HepG2 (cell line): ENCODE results near the gene LMAN2. TPM values are rescaled to one million over a fixed set of nuclear protein-coding genes. Genes with fewer than 3 reads are reported as not detected.
A peak's percentile ranks its signal among the peaks of the same experiment; 100 is the strongest.

Source experiments
- ATF1 ChIP-seq: IDR thresholded peaks from 2 replicates; pipeline ENCODE4 v1.6.1; 2016; ENCODE audit warnings: mild to moderate bottlenecking, control low read depth
- FLYWCH1 ChIP-seq: sonication (generic); formaldehyde crosslinking; IDR thresholded peaks from 2 replicates; pipeline ENCODE4 v1.8.1; 2023; ENCODE audit warnings: mild to moderate bottlenecking, missing genetic modification reagents
- GABPA ChIP-seq, 2 experiments: IDR thresholded peaks; 2 replicates each; pipeline ENCODE4 v1.6.1; 2011 to 2016; ENCODE audit warnings: low read depth in 2 of 2, low read length in 1 of 2, missing biosample characterization in 1 of 2, missing genetic modification characterization in 1 of 2
- KAT7 ChIP-seq: IDR thresholded peaks from 2 replicates; pipeline ENCODE4 v1.6.1; 2018; ENCODE audit warnings: borderline replicate concordance, missing compliant biosample characterization
- KMT2A ChIP-seq: sonication (generic); formaldehyde crosslinking; IDR thresholded peaks from 2 replicates; pipeline ENCODE4 v1.4.0; 2020; ENCODE audit warnings: missing genetic modification reagents
- NR2F2 ChIP-seq: IDR thresholded peaks from 2 replicates; pipeline ENCODE4 v1.6.1; 2012; ENCODE audit warnings: low read depth, inconsistent platforms, borderline replicate concordance
- RARA ChIP-seq: IDR thresholded peaks from 2 replicates; pipeline ENCODE4 v1.6.1; 2016; ENCODE audit warnings: missing genetic modification reagents, missing compliant biosample characterization
- RBFOX2 ChIP-seq: fragments of 200-400 bp; formaldehyde crosslinking; IDR thresholded peaks from 2 replicates; pipeline ENCODE4 v1.6.1; 2017; ENCODE audit warnings: low read depth, mild to moderate bottlenecking, low read length
- TAF1 ChIP-seq: sonication (generic); formaldehyde crosslinking; IDR thresholded peaks from 2 replicates; pipeline ENCODE4 v1.4.0; 2020; ENCODE audit warnings: missing genetic modification reagents
- YY1 ChIP-seq: IDR thresholded peaks from 2 replicates; pipeline ENCODE4 v1.6.1; 2011; ENCODE audit warnings: low read length, low read depth, moderate library complexity, mild to moderate bottlenecking; ENCODE audit not compliant: insufficient read depth, insufficient replicate concordance
- ZBTB14 ChIP-seq: sonication (generic); formaldehyde crosslinking; IDR thresholded peaks from 2 replicates; pipeline ENCODE4 v1.4.0; 2020; ENCODE audit warnings: missing genetic modification reagents
- ZBTB21 ChIP-seq: sonication (generic); formaldehyde crosslinking; IDR thresholded peaks from 2 replicates; pipeline ENCODE4 v1.4.0; 2020; ENCODE audit warnings: missing genetic modification reagents
- ZNF296 ChIP-seq: sonication (generic); formaldehyde crosslinking; conservative IDR thresholded peaks from 2 replicates; pipeline ENCODE4 v1.5.0; 2020; ENCODE audit warnings: mild to moderate bottlenecking, missing genetic modification reagents
- ZNF629 ChIP-seq: sonication (generic); formaldehyde crosslinking; conservative IDR thresholded peaks from 2 replicates; pipeline ENCODE4 v1.5.0; 2020; ENCODE audit warnings: missing genetic modification reagents
- ZNF724P ChIP-seq: sonication (generic); formaldehyde crosslinking; IDR thresholded peaks from 2 replicates; pipeline ENCODE4 v1.8.0; 2022; ENCODE audit warnings: missing genetic modification reagents, borderline replicate concordance
- ZNF768 ChIP-seq: sonication (generic); formaldehyde crosslinking; IDR thresholded peaks from 2 replicates; pipeline ENCODE4 v1.4.0; 2020; ENCODE audit warnings: missing genetic modification reagents
- ZNF775 ChIP-seq: sonication (generic); formaldehyde crosslinking; IDR thresholded peaks from 2 replicates; pipeline ENCODE4 v1.4.0; 2020; ENCODE audit warnings: missing genetic modification reagents, mild to moderate bottlenecking, moderate library complexity, borderline replicate concordance
- polyA plus RNA-seq, 8 experiments: library from polyadenylated mRNA; depleted of rRNA in 3 of 8; stranded (reverse) in 7 of 8; unstranded in 1 of 8; fragments of >200 nt; fragmentation: Illumina TruSeq in 4 of 8; extraction: Trizol in 4 of 8; gene quantifications; 2 replicates each; pipeline versions ENCODE4 v1.2.1 to v1.2.3, GENCODE V29; 2011 to 2016; ENCODE audit warnings: low read depth in 4 of 8, missing spikeins in 1 of 8, mixed read lengths in 1 of 8; ENCODE audit not compliant: insufficient read depth in 1 of 8
- total RNA-seq, 5 experiments: library from RNA; depleted of rRNA; stranded (reverse); fragments of >200 nt; fragmentation: Illumina TruSeq; extraction: Trizol; gene quantifications; 2 replicates each; pipeline ENCODE4 v1.2.3, GENCODE V29; 2016; ENCODE audit warnings: low read depth in 1 of 5
- TF ChIP-seq, protein P1 (sequence below): IDR thresholded peaks from 2 replicates; pipeline ENCODE4 v1.6.1; 2012; ENCODE audit warnings: low read depth, low read length, improper control_type of control experiment
- TF ChIP-seq, protein P2 (sequence below): IDR thresholded peaks from 2 replicates; pipeline ENCODE4 v1.6.1; 2018; ENCODE audit warnings: missing genetic modification reagents, mild to moderate bottlenecking, missing compliant biosample characterization
- TF ChIP-seq, protein P3 (sequence below): sonication (generic); formaldehyde crosslinking; IDR thresholded peaks from 2 replicates; pipeline ENCODE4 v1.4.0; 2020; ENCODE audit warnings: missing genetic modification reagents, borderline replicate concordance

LMAN2 gene
- total and polyA plus RNA-seq, 2 of the 13 experiments (the other 11 are each of a cell fraction or from before 2014, with no cell fraction given): 191 to 197 TPM

DNA sequence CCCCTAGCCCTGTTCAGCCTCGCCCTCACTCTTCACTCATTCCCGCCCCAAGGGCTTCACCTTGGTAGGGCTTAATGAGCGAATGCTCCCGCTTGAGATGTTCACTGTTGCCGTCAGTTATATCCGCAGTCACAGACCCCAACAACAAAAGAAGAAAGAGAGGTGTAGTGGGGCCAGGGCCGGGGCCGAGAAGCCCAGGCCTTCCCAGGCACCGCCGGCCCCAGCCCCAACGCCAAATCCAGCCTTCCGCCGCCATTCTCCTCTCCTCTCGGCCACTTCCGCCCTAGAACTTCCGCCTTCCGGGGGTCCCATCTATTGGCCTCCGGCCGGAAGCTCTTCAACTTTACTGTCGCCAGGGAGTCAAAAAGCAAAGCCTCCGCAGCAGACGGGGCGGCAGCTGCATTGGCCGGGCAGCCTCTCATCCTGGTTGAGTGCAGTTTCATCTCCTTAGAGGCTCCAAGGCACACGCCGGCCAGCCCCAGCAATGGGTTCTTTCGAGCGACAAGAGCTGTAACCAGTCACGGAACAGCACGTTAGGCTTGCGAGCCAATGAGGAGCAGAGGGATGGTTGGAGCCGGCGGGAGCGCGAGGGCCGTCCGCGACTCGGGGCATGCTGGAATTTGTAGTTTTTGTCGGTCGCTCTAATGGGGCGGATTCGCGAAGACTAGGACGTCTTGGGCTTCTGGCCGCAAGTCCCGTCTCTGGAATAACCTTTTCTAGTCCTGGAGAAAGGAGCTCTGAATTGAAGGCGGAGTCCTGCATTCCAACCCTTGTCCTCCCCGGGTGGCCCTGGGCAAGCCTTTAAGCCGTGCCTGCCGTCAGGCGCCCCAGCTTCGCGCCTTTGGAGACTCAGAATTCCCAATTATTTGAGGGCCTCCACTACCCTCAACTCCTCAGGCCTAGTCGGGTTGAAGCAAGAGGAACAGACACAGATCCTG lies at the start of gene LMAN2 (continued):
- TF ChIP-seq FLYWCH1 (CRISPR knock-in tag): no peak
- TF ChIP-seq ATF1 (CRISPR knock-in tag): peak; percentile 82
- TF ChIP-seq KMT2A (CRISPR knock-in tag): peak; percentile 89
- 0 out of 2 replicates have a peak, but pooled peaks have one; percentile 52 for TF ChIP-seq ZBTB14 (CRISPR knock-in tag)
- TF ChIP-seq, protein P1, sequence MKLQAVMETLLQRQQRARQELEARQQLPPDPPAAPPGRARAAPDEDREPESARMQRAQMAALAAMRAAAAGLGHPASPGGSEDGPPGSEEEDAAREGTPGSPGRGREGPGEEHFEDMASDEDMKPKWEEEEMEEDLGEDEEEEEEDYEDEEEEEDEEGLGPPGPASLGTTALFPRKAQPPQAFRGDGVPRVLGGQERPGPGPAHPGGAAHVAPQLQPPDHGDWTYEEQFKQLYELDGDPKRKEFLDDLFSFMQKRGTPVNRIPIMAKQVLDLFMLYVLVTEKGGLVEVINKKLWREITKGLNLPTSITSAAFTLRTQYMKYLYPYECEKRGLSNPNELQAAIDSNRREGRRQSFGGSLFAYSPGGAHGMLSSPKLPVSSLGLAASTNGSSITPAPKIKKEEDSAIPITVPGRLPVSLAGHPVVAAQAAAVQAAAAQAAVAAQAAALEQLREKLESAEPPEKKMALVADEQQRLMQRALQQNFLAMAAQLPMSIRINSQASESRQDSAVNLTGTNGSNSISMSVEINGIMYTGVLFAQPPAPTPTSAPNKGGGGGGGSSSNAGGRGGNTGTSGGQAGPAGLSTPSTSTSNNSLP: 0 out of 2 replicates have a peak, but pooled peaks have one; percentile 10
- 0 out of 2 replicates have a peak, but pooled peaks have one; percentile 21 for TF ChIP-seq NR2F2
- 0 out of 2 replicates have a peak, but pooled peaks have one; percentile 14 for TF ChIP-seq RARA
- TF ChIP-seq ZNF775 (CRISPR knock-in tag): no peak
- TF ChIP-seq RBFOX2: peak; percentile 75
- TF ChIP-seq, protein P2, sequence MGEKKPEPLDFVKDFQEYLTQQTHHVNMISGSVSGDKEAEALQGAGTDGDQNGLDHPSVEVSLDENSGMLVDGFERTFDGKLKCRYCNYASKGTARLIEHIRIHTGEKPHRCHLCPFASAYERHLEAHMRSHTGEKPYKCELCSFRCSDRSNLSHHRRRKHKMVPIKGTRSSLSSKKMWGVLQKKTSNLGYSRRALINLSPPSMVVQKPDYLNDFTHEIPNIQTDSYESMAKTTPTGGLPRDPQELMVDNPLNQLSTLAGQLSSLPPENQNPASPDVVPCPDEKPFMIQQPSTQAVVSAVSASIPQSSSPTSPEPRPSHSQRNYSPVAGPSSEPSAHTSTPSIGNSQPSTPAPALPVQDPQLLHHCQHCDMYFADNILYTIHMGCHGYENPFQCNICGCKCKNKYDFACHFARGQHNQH (CRISPR knock-in tag): peak; percentile 88; the same call in 1 of the 2 replicates
- TF ChIP-seq ZBTB21 (CRISPR knock-in tag): 0 out of 2 replicates have a peak, but pooled peaks have one; percentile 31
- TF ChIP-seq ZNF629: peak; percentile 17
- peak; percentile 95 for TF ChIP-seq YY1
- peak; percentile 76; the same call in 1 of the 2 replicates for TF ChIP-seq KAT7
- peak; percentile 77 for TF ChIP-seq GABPA (IDR thresholded peaks at IDR 0.05; ENCODE audit: low read depth, low read length)
- TF ChIP-seq GABPA (CRISPR knock-in tag; IDR thresholded peaks at IDR 0.05; ENCODE audit: low read depth): peak; percentile 98
- no peak for TF ChIP-seq ZNF296 (CRISPR knock-in tag)
- TF ChIP-seq, protein P3, sequence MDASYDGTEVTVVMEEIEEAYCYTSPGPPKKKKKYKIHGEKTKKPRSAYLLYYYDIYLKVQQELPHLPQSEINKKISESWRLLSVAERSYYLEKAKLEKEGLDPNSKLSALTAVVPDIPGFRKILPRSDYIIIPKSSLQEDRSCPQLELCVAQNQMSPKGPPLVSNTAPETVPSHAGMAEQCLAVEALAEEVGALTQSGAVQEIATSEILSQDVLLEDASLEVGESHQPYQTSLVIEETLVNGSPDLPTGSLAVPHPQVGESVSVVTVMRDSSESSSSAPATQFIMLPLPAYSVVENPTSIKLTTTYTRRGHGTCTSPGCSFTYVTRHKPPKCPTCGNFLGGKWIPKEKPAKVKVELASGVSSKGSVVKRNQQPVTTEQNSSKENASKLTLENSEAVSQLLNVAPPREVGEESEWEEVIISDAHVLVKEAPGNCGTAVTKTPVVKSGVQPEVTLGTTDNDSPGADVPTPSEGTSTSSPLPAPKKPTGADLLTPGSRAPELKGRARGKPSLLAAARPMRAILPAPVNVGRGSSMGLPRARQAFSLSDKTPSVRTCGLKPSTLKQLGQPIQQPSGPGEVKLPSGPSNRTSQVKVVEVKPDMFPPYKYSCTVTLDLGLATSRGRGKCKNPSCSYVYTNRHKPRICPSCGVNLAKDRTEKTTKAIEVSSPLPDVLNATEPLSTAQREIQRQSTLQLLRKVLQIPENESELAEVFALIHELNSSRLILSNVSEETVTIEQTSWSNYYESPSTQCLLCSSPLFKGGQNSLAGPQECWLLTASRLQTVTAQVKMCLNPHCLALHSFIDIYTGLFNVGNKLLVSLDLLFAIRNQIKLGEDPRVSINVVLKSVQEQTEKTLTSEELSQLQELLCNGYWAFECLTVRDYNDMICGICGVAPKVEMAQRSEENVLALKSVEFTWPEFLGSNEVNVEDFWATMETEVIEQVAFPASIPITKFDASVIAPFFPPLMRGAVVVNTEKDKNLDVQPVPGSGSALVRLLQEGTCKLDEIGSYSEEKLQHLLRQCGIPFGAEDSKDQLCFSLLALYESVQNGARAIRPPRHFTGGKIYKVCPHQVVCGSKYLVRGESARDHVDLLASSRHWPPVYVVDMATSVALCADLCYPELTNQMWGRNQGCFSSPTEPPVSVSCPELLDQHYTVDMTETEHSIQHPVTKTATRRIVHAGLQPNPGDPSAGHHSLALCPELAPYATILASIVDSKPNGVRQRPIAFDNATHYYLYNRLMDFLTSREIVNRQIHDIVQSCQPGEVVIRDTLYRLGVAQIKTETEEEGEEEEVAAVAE (CRISPR knock-in tag): peak; percentile 92; the same call in 1 of the 2 replicates
- peak; percentile 89; the same call in 1 of the 2 replicates for TF ChIP-seq TAF1 (CRISPR knock-in tag)
- TF ChIP-seq ZNF724P (CRISPR knock-in tag): peak; percentile 84; the same call in 1 of the 2 replicates
- TF ChIP-seq ZNF768 (CRISPR knock-in tag): peak; percentile 39; the same call in 1 of the 2 replicates
